Mesenchymal stem cell (in vitro differentiated cells and primary cell): ENCODE measurements around the gene SLC39A2.
"Not testable (repeated sequence)": the region's sequence is repeated elsewhere in the genome, so short reads cannot be mapped to it uniquely, and the experiment has no call there.

Experiments
- DNase-seq: peaks from one replicate; pipeline ENCODE4 v3.0.0-alpha.2; 2013
- H2AFZ ChIP-seq: one replicate; pipeline ENCODE4 v1.6.1; 2013; ENCODE audit warnings: low read depth, mild to moderate bottlenecking, control low read depth, inconsistent platforms, low read length, moderate library complexity
- H2AK5ac ChIP-seq: 2 replicates; pipeline ENCODE4 v1.6.1; 2013; ENCODE audit warnings: low read length, moderate library complexity, mild to moderate bottlenecking, inconsistent platforms; ENCODE audit not compliant: severe bottlenecking
- H2BK120ac ChIP-seq: one replicate; pipeline ENCODE4 v1.6.1; 2013; ENCODE audit warnings: low read depth, mild to moderate bottlenecking, inconsistent platforms, low read length, moderate library complexity
- H2BK12ac ChIP-seq, 2 experiments: one replicate each; pipeline ENCODE4 v1.6.1; 2013; ENCODE audit warnings: inconsistent platforms in 2 of 2, low read length in 2 of 2, mild to moderate bottlenecking in 2 of 2, moderate library complexity in 2 of 2, control low read depth in 1 of 2
- H2BK15ac ChIP-seq: one replicate; pipeline ENCODE4 v1.6.1; 2013; ENCODE audit warnings: mild to moderate bottlenecking, low read depth, inconsistent platforms; ENCODE audit not compliant: poor library complexity, severe bottlenecking
- H2BK5ac ChIP-seq: 2 replicates; pipeline ENCODE4 v1.6.1; 2013; ENCODE audit warnings: low read depth, mild to moderate bottlenecking, low read length, control low read depth, inconsistent platforms; ENCODE audit not compliant: poor library complexity, severe bottlenecking
- H3K14ac ChIP-seq, 2 experiments: one replicate each; pipeline ENCODE4 v1.6.1; 2013; ENCODE audit warnings: inconsistent platforms in 2 of 2, low read length in 2 of 2, control low read depth in 1 of 2, mild to moderate bottlenecking in 1 of 2, moderate library complexity in 1 of 2
- H3K18ac ChIP-seq, 2 experiments: one replicate each; pipeline ENCODE4 v1.6.1; 2013; ENCODE audit warnings: inconsistent platforms in 2 of 2, low read length in 2 of 2, control low read depth in 1 of 2, low read depth in 1 of 2, mild to moderate bottlenecking in 1 of 2
- H3K23ac ChIP-seq, 2 experiments: one replicate each; pipeline ENCODE4 v1.6.1; 2013; ENCODE audit warnings: inconsistent platforms in 2 of 2, low read length in 2 of 2, mild to moderate bottlenecking in 2 of 2, moderate library complexity in 2 of 2, control low read depth in 1 of 2
- H3K27ac ChIP-seq: 2 replicates; pipeline ENCODE4 v1.5.1; 2013; ENCODE audit warnings: mild to moderate bottlenecking, moderate library complexity, low read length, control low read depth, inconsistent platforms; ENCODE audit not compliant: poor library complexity, severe bottlenecking
- H3K27me3 ChIP-seq, 2 experiments: 2 replicates each; pipeline versions ENCODE4 v1.6.1 to v1.7.0; 2013; ENCODE audit warnings: low read length in 2 of 2, mild to moderate bottlenecking in 2 of 2, moderate library complexity in 2 of 2, control low read depth in 1 of 2, inconsistent platforms in 1 of 2; ENCODE audit not compliant: control insufficient read depth in 1 of 2, insufficient read depth in 1 of 2
- H3K36me3 ChIP-seq, 2 experiments: 2 replicates each; pipeline versions ENCODE4 v1.6.1 to v1.7.0; 2013; ENCODE audit warnings: low read length in 2 of 2, control low read depth in 1 of 2, inconsistent platforms in 1 of 2, low read depth in 1 of 2, mild to moderate bottlenecking in 1 of 2; ENCODE audit not compliant: insufficient read depth in 2 of 2, control insufficient read depth in 1 of 2
- H3K4ac ChIP-seq, 2 experiments: one replicate each; pipeline ENCODE4 v1.6.1; 2013; ENCODE audit warnings: inconsistent platforms in 2 of 2, low read length in 2 of 2, mild to moderate bottlenecking in 2 of 2, moderate library complexity in 2 of 2, control low read depth in 1 of 2, low read depth in 1 of 2
- H3K4me1 ChIP-seq: 2 replicates; pipeline ENCODE4 v1.6.1; 2013; ENCODE audit warnings: low read depth, low read length, control low read depth; ENCODE audit not compliant: control insufficient read depth, insufficient read depth
- H3K4me2 ChIP-seq: 2 replicates; pipeline ENCODE4 v1.6.1; 2013; ENCODE audit warnings: low read length, mild to moderate bottlenecking, inconsistent platforms; ENCODE audit not compliant: poor library complexity, severe bottlenecking
- H3K4me3 ChIP-seq, 2 experiments: 2 replicates each; pipeline versions ENCODE4 v1.5.1 to v1.7.0; 2013; ENCODE audit warnings: low read length in 2 of 2, mild to moderate bottlenecking in 2 of 2, control low read depth in 1 of 2, low read depth in 1 of 2; ENCODE audit not compliant: insufficient read depth in 1 of 2
- H3K79me1 ChIP-seq: replicated peaks from 2 replicates; pipeline ENCODE4 v1.6.1; 2013; ENCODE audit warnings: mild to moderate bottlenecking, control low read depth, low read length, inconsistent platforms; ENCODE audit not compliant: poor library complexity, severe bottlenecking
- H3K9ac ChIP-seq: 2 replicates; pipeline ENCODE4 v1.7.0; 2013; ENCODE audit warnings: mild to moderate bottlenecking, low read length, moderate library complexity
- H3K9me3 ChIP-seq: 2 replicates; pipeline ENCODE4 v1.7.0; 2013; ENCODE audit warnings: mild to moderate bottlenecking, low read length; ENCODE audit not compliant: control insufficient read depth
- H4K8ac ChIP-seq: one replicate; pipeline ENCODE4 v1.6.1; 2013; ENCODE audit warnings: inconsistent platforms, mild to moderate bottlenecking, low read length, moderate library complexity
- H4K91ac ChIP-seq: one replicate; pipeline ENCODE4 v1.6.1; 2013; ENCODE audit warnings: mild to moderate bottlenecking, low read length, inconsistent platforms
- WGBS: methylation state at CpG from one replicate; pipeline ENCODE4 v1.1.7; 2013; ENCODE audit warnings: mixed read lengths; 5-methylcytosine and 5-hydroxymethylcytosine counted together

SLC39A2 gene

GRCh38 chr14:20958946-20959345 is 40.1 kb upstream of the SLC39A2 start:
- not testable (repeated sequence) for H3K27ac ChIP-seq, H3K9ac ChIP-seq, H3K79me1 ChIP-seq, H2AK5ac ChIP-seq, H2BK5ac ChIP-seq, H3K23ac ChIP-seq, H3K4me2 ChIP-seq, H2AFZ ChIP-seq, H2BK12ac ChIP-seq, H2BK120ac ChIP-seq, DNase-seq, H3K9me3 ChIP-seq, H2BK15ac ChIP-seq, H3K4me3 ChIP-seq, H3K18ac ChIP-seq, H3K4me1 ChIP-seq, H3K36me3 ChIP-seq, H3K14ac ChIP-seq, H3K4ac ChIP-seq, H4K91ac ChIP-seq, H4K8ac ChIP-seq
- H3K27me3 ChIP-seq = peaks cover 13 to 17% of the 10 kb centered on the region in 2 experiments

DNA sequence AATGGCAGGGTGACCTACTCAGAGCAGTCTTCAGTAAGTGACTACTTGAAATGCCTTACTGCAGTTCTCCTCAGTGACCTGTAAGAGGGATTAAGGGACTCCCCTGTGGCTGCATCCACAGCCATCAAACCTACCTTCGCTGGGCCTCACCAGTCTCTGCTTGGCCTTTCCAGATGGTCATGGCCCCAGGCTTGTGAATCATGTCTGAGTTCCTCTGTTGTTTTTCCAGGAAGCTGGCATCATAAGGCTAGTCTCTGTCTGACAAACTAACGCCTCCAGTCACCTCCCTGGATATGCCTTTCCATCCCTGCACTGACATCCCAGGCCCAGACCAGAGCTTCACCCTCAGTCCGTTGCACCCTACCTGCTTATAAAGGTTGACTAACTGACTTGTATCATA is 29.8 kb upstream of the SLC39A2 start:
- Histone ChIP-seq H3K18ac (no peak overlapping the region), H2BK12ac (no peak overlapping the region), H2BK5ac (no peak overlapping the region), H3K27me3 (peaks cover 17 to 21% of the 10 kb centered on the region in 2 experiments), H2AK5ac (no peak overlapping the region), H3K23ac (peak overlapping the region in 1 of 2 experiments; percentile 68), H3K9ac (no peak overlapping the region), H3K27ac (no peak overlapping the region), H3K9me3 (no peaks in the 10 kb centered on the region), H3K4ac (no peak overlapping the region), H2BK15ac (no peak overlapping the region), H4K91ac (no peak overlapping the region), H3K36me3 (no peaks in the 10 kb centered on the region), H2AFZ (no peak overlapping the region), H3K4me1 (peaks cover 6% of the 10 kb centered on the region), H3K4me3 (no peak overlapping the region), H3K79me1 (no peaks in the 10 kb centered on the region), H2BK120ac (no peak overlapping the region), H3K14ac (no peak overlapping the region), H3K4me2 (no peak overlapping the region), H4K8ac (no peak overlapping the region)
- DNase-seq = no peak
- WGBS = 77% methylated on average over 3 of the region's 3 CpGs

DNA sequence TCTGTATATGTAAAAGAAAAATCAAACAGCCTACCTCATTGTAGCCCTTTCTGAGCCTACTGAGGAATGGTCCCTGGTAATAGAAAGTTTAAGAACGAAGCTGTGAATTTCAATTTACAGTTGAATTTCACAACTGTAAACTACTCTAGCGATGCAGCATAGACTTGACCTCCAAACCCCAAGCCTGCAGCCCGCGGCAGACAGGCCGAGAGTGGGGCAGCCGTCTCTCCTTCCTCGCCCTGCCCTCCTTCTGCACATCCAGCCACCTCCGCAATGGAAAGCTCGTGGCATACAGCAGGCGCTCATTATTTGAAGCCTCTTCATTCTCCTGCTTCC is 28.5 kb upstream of the SLC39A2 start:
- Histone ChIP-seq H4K91ac (no peak overlapping the region), H2BK12ac (no peak overlapping the region), H3K4ac (no peak overlapping the region), H3K79me1 (no peaks in the 10 kb centered on the region), H3K27me3 (peaks cover 17 to 21% of the 10 kb centered on the region in 2 experiments), H2BK120ac (no peak overlapping the region), H3K4me3 (peak overlapping the region in 1 of 2 experiments; percentile 84), H4K8ac (no peak overlapping the region), H3K14ac (no peak overlapping the region), H3K36me3 (no peaks in the 10 kb centered on the region), H3K27ac (no peak overlapping the region), H2BK5ac (no peak overlapping the region), H3K4me2 (no peak overlapping the region), H3K9me3 (no peaks in the 10 kb centered on the region), H3K9ac (peak overlapping the region; percentile 87), H2BK15ac (no peak overlapping the region), H2AK5ac (no peak overlapping the region), H2AFZ (peak overlapping the region; percentile 30), H3K18ac (no peak overlapping the region), H3K4me1 (peaks cover 10% of the 10 kb centered on the region), H3K23ac (no peak overlapping the region)
- no peak for DNase-seq
- WGBS = 42% methylated on average over 10 of the region's 10 CpGs

GRCh38 chr14:20970983-20971704 is 27.9 kb upstream of the SLC39A2 start:
- Histone ChIP-seq H3K23ac (no peak overlapping the region), H3K27ac (peak overlapping the region; percentile 40), H3K4me3 (peak overlapping the region; percentile 67 to 84), H3K9ac (peak overlapping the region; percentile 87), H3K36me3 (no peaks in the 10 kb centered on the region), H3K4ac (peak overlapping the region in 1 of 2 experiments; percentile 35), H3K9me3 (no peaks in the 10 kb centered on the region), H3K14ac (no peak overlapping the region), H2AK5ac (no peak overlapping the region), H2BK5ac (no peak overlapping the region), H4K91ac (no peak overlapping the region), H2BK120ac (no peak overlapping the region), H2BK15ac (no peak overlapping the region), H4K8ac (peak overlapping the region; percentile 81), H3K4me1 (peaks cover 11% of the 10 kb centered on the region), H3K18ac (peak overlapping the region; percentile 83 to 92), H3K4me2 (peak overlapping the region; percentile 91), H2BK12ac (no peak overlapping the region), H3K79me1 (no peaks in the 10 kb centered on the region), H3K27me3 (peaks cover 16 to 19% of the 10 kb centered on the region in 2 experiments), H2AFZ (peak overlapping the region; percentile 81)
- 1% methylated on average over 47 of the region's 47 CpGs for WGBS
- peak; percentile 87 for DNase-seq
